GM21390 (cell line): Measurements from ENCODE around the gene KIAA0930.
"Not testable (repeated sequence)": the region's sequence is repeated elsewhere in the genome, so short reads cannot be mapped to it uniquely, and the experiment has no call there.

Experiments used
- ATAC-seq: cut with Tn5 transposase; IDR thresholded peaks from one replicate; pipeline ENCODE4 v1.9.1; 2021; ENCODE audit not compliant: unreplicated experiment

The KIAA0930 gene

DNA sequence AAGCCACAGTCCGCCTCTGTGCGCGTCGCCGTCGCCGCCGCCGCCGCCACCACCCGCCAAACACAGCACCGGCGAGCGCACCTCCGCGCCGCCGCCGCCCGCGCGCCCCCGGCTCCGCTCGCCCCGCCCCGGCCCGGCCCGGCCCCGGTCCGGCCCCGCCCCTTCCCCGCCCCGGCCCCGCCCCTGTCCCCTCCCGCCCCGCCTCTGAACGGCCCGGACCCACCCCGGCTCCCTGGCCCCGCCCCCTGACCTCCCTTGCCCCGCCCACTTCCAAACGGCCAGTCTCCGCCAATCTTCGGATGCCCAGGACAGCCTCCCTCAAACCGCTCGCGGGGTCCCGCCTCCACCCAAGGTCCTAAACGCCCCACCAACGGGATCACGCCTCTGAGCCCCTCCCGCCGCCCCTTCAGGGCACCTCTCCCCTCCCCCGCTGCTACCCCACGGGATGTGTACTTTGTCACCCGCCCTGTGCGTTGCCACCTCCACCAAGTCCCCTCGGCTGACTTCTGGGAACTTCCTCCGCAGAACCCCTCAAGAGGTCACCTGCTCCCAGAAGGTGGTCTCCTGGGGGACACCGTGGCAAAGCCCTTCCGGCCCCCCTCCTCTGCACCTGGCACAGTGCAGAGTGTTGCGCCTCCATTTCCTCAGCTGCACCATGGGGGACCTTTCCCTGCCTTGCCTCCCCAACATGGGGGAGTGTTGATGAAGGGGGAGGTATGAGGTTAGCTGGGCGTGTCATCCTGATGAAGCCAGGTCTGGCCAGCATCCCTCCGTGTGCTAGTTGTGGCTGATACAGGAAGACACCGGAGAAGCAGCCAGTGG, at the start of gene KIAA0930:
KIAA0930 (minus strand) TSS at position 85 of the 822 bp plus-strand sequence. CDS start 191 bp downstream, outside the sequence.
- ATAC-seq: no peak

DNA sequence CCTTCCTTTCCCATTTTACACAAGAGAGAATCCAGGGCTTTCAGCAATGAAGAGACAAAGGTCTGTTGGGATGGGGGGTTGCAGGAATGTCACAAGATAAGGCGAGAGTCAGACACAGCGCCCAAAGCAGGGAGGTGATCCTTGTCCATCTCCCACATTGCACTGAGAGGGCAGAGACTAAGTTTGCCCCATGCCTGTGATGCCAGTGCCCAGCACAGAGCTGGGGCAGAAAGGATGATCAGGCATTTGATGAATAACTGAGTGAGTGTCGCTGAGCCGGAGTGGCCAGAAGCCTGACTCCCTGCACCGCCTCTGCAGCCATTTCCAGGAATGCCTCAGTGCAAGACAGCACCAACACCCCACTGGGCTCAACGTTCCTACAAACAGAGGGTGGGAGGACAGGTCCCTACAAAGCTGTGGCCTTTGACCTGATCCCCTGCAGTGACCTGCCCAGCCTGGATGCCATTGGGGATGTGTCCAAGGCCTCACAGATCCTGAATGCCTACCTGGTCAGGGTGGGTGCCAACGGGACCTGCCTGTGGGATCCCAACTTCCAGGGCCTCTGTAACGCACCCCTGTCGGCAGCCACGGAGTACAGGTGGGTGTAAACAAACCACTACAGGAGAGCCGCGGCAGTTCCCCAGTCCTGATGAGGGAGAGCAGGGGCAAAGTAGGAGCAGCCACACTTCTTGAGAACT, 46.3 kb upstream of the KIAA0930 start:
- no peak for ATAC-seq

DNA sequence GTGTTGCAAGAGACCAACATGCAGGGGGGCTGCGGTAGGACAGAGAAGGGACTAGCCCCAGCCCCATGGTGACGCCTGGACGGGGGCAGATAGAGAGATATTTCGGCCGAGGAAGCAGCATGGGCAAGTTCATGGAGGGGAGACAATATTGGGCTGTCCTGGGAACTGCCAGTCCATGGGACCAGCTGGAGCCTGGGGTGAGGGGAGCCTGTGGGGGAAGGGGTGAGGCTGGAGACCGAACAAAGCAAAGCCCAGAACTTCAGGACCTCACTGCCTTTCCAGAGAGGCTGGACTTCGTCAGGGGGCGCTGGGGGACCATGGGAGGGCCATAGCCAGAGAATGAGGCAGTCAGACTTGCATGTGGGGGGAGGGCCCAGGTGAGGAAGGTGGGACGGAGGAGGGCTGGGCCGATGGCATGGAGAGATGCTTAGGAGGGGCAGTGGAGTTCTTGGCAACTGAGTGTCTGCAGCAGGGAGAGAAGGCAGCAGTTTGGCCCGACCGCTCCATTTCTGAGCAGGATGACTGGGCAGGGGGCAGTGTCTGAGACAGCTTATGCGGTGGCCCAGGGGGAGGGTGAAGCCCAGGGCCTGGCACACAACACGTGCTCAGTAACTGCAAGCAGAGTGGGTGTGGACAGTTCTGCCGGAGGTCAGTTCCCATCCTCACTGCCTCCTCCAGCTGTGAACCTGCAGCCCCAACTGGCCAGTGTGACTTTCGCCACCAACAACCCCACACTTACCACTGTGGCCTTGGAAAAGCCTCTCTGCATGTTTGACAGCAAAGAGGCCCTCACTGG, 44.8 kb upstream of the KIAA0930 start:
- ATAC-seq: no peak

DNA sequence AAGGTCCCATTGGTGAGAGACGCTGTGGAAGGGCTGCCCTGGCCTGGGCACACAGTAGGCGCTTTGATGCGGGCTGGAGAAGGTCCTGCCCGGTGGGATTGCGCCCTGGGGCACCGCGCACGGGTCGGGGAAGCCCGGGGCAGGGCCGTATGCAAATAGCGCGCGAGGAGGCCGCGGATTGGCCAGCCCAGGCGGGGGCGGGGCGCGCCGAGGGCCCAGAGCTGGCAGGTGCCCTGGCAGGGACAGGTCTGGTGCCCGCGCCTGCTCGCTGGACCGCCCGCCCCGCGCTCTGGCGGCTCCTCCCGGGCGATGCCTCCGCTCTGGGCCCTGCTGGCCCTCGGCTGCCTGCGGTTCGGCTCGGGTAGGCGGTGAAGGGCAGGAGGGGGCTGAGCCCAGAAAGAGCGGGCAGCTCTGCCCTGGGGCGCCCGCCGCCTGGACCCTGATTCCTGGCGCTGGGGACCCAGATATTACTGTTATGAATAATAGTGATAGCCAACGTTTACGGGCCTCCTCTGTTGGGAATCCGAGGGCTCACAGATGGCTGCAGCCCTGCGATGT, 44.1 kb upstream of the KIAA0930 start, which contains the start of gene UPK3A:
UPK3A (plus strand) TSS at position 245 of the 558 bp plus-strand sequence; CDS start at position 310, 65 bp downstream.
- ATAC-seq: no peak

DNA sequence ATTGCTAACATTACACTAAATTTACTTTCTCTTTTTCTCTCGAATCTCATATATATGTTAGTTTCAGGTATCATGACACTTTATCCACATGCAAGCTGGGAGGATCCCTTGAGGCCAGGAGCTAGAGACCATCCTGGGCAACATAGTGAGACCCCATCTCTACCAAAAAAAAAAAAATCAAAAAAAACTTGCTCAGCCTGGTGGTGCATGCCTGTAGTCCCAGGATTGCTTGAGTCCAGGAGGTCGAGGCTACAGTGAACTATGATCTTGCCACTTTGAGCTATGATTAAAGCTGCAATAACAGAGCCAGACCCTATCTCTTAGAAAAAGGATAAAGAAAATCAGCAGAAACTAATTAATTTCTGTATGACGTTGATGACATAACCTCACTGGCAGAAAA, 40.3 kb upstream of the KIAA0930 start:
- no peak for ATAC-seq

DNA sequence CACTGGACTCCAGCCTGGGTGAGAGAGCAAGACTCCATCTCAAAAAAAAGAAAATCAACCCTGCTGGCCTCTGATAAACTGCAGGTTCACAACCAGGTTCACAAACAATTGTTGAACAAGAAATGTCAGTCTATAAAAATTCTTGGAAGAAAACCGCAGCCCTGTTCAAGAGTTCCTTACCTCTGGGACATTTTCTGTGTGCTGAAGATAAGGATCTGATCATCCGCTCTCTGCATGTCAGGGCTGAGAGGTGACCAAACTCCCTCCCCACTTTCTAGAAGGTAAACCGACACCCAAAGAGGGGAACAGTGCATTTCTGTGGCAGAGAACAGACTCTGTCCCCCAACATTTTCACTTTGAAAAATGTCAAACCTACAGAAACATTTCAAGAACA, 39.9 kb upstream of the KIAA0930 start:
- no peak for ATAC-seq

DNA sequence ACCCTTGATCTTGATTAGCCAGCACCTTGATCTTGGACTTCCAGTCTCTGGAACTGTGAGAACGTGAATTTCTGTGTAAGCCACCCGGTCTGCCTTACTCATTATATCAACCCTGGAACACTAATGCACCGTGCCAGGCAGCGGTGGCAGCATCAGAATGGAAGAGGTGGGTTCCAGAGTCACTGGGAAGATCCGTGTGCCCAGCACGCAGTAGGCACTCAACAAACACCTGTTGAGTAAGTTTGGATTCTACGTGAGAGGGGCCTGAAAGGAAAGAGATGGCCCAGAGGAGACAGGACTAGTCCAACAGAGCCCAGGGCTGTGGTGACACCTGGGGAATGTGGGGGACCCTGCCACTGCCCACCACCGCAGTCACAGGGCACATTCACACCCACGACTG, 37.4 kb upstream of the KIAA0930 start:
- ATAC-seq: no peak

DNA sequence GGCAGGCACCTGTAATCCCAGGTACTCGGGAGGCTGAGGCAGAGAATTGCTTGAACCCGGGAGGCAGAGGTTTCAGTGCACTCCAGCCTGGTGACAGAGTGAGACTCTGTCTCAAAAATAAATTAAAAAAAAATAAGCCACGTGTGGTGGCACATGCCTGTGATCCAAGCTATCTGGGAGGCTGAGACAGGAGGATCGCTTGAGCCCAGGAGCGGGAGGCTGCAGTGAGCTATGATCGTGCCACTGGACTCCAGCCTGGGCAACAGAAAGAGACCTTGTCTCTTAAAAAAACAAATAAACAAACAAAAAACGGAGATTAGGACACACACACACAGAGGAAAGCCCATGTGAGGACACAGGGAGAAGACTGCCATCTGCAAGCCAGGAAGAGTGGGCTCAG, 37.0 kb upstream of the KIAA0930 start:
- ATAC-seq: not testable (repeated sequence)

DNA sequence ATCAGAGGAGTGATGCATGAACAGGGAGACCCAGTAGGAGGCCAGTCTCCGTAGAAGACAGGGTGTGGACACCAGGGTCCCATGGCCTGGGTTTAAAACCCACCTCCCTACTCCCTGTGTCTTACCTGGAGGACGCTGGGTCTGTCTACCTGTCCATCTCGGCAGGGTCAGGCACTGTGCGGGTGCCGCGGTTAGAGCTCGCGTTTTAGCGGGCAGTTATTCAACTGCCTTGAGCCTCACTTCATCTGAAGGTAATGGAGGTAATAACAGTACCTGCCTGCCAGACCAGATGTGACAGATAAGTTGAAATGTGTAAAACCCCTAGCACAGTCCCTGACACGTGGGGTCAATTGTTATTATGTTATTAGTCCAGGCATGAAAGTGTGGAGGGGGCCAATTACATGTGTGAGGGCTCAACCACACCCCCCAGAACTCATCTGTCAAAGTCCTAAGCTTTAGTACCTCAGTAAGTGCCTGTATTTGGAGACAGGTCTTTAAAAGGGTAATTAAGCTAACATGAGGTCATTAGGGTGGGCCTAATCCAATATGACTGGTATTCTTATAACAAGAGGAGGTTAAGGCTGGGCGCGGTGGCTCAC, 35.9 kb upstream of the KIAA0930 start:
- ATAC-seq: no peak

DNA sequence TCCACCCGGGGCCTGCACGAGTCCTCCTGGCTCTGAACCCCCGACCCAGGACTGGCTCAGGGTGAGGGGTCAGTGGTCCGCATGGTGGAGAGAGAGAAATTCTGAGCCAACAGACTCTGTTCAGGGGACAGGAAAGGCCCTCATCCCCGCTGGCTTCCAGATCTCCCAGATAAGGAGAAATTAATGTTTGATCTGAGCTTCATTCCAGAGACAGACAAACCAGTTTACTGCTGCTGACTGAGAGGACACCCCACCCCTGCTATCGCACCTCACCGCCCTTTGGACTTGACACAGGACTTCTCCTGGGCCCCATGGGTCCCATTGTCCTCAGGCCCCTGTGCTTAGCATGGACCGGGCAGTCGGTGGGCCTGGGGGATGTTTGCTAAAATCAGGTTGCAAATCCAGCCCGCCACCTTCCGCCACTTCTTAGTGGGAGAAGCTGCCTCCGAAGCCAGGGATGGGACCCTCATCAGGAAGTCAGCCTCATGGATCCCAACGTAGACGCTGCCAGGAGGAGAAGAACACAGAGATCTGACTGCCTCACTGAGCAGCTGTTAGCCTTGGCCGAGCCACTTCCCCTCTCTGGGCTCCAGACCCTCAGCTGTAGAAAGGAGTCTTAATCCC, 32.9 kb upstream of the KIAA0930 start:
- no peak for ATAC-seq

DNA sequence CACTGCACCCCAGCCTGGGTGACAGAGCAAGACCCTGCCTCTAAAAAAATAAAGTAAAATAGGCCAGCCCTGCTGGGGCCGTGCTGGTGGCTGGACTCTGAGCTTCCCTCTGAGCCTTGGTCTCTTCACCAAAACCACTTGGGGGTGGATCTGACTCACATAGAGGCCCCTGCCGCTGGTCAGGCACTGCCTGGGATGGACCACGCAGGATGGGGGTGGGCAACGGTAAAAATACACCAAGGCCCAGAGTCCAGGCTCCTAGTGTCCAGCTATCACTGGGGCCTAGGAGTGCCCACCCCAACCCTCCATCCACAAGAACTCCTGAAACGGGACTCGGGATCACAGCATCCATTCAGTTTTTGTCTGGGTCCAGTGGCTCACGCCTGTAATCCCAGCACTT, 31.8 kb upstream of the KIAA0930 start:
- no peak for ATAC-seq

DNA sequence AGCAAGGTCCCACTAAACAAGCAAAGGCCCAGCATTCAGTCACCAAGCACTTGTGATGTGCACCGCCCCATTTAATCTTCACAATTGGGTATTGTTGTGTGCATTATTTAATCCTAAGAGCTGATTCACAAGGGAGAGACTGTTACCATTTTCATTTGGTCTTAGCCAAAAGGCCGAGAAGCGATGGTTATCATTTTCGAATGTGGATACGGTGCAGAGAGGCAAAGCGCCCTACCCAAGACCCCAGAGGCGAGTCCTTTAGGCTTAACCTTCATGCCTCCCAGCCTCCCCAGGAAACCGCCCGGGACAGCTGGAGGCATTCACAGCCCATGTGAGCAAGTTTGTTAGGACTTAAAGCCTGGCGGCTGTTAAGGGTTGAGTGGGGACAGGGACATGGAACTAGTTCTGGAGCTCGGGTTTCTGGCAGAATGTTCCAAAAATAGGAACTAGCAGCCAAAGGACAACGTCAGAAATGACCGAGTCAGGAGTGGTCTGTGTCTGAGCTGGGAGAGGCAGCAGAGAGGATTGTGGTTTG, 31.0 kb upstream of the KIAA0930 start:
- ATAC-seq: no peak

DNA sequence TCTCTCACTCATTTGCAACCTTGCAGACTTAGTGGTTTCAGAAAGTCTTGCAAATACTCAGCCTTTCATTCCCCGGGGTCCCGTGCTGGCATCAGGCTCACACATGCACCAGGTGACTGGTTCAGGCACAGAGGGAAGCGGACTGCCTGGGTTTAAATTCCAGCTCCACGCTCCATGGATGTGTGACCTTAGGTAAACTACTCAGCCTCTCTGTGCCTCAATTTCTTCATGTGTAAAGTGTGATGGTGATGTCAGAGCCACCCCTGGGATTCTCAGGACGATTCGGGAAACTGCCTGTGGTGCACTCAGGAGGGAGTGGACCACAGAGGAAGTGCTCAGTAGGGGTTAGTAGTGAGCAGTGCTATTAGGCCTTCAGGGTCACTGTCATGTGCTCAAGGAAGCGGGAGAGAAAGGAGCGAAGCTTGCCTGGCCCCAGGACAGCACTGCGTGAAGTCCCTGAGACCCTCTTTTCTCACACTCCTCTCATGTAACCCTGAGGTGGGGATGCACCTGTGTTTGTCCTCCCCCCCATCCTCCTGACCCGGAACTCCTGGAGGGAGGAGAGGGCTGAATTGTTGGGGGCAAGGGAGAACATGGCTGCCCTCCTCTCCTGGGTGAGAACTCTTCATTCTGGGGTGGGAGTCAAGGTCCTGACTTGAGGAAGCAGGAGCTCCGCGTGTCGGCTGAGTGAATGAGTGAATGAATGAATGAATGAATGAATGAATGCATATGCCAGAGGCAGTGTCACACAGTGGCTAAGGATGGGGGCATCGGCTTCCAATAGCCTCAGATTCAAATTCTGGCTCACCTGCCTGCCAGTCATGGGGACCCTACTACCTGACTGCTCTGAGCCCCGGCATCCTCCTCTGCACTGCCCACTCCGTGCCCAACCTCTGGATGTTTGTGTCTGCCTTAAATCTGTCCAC, 29.7 kb upstream of the KIAA0930 start:
- ATAC-seq: no peak

DNA sequence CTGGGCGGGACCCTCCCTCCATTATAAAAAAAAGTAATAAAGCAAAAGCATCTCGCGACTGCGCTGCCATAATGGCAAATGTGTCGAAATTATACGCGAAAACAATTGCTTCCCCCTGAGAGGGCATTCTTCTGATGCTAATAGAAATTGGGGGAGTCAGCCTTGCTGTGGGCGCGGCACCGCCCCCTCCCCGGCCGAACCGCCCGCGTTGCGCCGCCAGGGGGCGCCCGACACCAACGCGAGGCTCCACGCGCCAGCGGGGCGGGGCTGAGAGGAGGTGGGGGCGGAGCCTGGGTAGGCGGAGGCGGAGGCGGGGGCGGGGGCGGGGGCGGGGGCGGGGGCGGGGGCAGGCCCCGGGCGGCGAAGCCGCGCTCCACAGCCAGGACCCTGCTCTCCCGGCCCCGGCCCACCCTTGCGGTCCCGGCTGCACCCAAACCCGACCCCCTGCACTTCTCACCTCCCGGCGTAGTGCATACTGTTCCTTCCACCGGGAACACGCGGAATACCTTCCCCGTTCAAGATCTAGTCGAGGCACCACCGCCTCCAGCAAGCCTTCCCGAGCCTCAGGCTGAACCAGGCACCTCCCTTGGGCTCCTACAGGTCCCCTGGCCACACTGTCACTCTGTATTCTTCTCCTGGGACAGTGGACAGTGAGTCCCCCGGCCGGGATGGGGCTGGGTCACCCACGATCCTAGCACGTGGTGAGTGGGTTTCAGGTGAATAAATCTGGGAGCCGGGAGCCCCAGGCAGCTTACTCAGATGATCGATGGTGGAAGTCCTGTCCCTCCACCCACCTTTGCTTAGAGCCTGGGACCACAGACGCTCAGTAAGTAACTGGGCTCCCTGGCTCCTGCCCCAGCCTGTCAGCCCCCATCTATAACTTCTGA, 28.5 kb upstream of the KIAA0930 start:
- no peak for ATAC-seq

DNA sequence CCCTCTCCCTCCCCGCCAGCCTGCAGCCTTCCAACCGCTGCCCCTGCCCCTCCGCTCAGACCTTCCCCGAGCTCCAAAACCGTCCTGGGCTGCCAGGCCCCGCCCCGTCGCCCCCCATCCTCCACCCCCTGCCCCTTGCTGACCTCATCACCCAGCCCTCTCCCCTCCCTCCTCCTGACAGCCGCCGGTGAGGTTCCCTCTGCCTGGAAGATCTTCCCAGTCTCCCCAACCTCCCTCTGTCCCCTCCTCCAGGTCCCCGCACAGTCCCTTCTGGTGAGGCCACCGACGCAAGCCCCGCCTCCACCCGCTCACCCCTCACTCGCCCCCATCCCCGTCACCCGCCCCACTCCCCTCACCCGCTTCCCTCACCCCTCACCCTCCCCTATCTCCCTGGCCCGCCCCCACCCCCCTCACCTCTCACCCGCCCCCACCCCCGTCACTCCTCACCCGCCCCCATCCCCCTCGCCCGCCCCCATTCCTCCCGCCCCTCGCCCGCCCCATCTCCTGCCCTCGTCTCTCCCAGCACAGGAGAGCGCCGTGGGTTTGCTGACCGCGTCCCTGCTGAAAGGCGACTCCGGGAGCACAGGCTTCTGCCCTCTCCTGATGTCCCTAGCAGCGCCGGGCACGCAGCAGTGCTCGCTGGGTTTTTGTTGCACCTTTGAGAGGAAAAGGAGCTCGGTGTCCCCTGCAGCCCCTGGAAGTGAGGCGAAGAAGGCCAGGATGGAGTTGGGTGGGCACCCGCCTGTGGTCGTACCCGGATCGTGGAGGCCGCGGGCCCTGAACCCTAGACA, 27.7 kb upstream of the KIAA0930 start:
- no peak for ATAC-seq

DNA sequence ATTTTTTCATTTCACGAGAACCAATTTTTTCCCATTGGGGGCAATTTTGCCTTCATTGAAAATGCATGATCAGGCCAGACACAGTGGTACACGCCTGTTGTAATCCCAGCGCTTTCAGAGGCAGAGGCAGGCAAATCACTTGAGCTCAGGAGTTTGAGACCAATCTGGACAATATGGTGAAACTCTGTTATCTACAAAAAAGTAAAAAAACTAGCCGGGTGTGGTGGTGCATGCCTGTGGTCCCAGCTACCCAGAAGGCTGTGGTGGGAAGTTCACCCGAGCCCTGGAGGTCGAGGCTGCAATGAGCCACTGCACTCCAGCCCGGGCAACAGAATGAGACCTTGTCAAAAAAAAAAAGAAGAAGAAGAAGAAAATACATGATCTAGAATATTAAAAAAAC, 24.8 kb upstream of the KIAA0930 start:
- ATAC-seq: no peak
